Activated CD4-positive, alpha-beta T cell treated with anti-CD3 and anti-CD28 coated beads for 36 hours (primary cell): ENCODE results near the gene NR2F6. TPM values are rescaled to one million over a fixed set of nuclear protein-coding genes. Genes with fewer than 3 reads are reported as not detected.
"Not testable (repeated sequence)": the region's sequence is repeated elsewhere in the genome, so short reads cannot be mapped to it uniquely, and the experiment has no call there.

Experiments used
- ATAC-seq: fragments of 200-7000 bp; cut with Tn5 transposase; one replicate; pipeline ENCODE4 v1.10.0; 2021; ENCODE audit warnings: mild to moderate bottlenecking, moderate library complexity
- CTCF ChIA-PET: fragments of 350-600 bp; sonication (Branson Sonifier 250); formaldehyde crosslinking; loops from one replicate; lab custom pipeline; 2021; ENCODE audit warnings: antibody characterized with exemption; lab: Charles Lee
- POLR2A ChIA-PET: fragments of 350-600 bp; sonication (Branson Sonifier 250); formaldehyde crosslinking; loops from one replicate; lab custom pipeline; 2021; ENCODE audit warnings: antibody characterized with exemption, inconsistent platforms; lab: Charles Lee
- DNase-seq: peaks from one replicate; pipeline ENCODE4 v3.0.0-alpha.2; 2020
- H3K27ac Mint-ChIP-seq: one replicate; pipeline ENCODE4 v1.8.0; 2021; ENCODE audit warnings: mixed read lengths
- H3K27me3 Mint-ChIP-seq: one replicate; pipeline ENCODE4 v1.8.0; 2021; ENCODE audit warnings: mixed read lengths
- H3K36me3 Mint-ChIP-seq: one replicate; pipeline ENCODE4 v1.8.0; 2021; ENCODE audit warnings: low read depth, mixed read lengths
- H3K4me1 Mint-ChIP-seq: one replicate; pipeline ENCODE4 v1.8.0; 2021; ENCODE audit warnings: mixed read lengths
- H3K4me3 Mint-ChIP-seq: one replicate; pipeline ENCODE4 v1.8.0; 2021; ENCODE audit warnings: mild to moderate bottlenecking, moderate library complexity, mixed read lengths
- H3K9me3 Mint-ChIP-seq: one replicate; pipeline ENCODE4 v1.8.0; 2021; ENCODE audit warnings: low read depth, mixed read lengths
- intact Hi-C, 2 experiments: fragments of 100-400 bp; cut with DNase I in 1 of 2; cut with micrococcal nuclease in 1 of 2; formaldehyde crosslinking; loops; one replicate each; pipeline versions ENCODE4 v1.14.2 to v1.15.1; 2022 to 2024; cut with DNase I, micrococcal nuclease
- total RNA-seq, 2 experiments: library from RNA; stranded (reverse); gene quantifications; one replicate each; pipeline ENCODE4 v1.2.3, GENCODE V29; 2021

Gene NR2F6
- total RNA-seq, 2 experiments from 2014 or later: 7.4 to 7.9 TPM

GRCh38 chr19:17282488-17283125, 36.9 kb upstream of the NR2F6 start:
- intact Hi-C loops: loop anchor here (1.0 to 2.0 kb wide), 7 partner anchors 14 to 511 kb away; no protein-coding TSS in a partner anchor
- H3K36me3 Mint-ChIP-seq: peaks cover under 1% of the 10 kb centered on the region
- peak overlapping the region; percentile 59 for H3K27ac Mint-ChIP-seq
- peak; percentile 90 for DNase-seq
- CTCF ChIA-PET: interaction anchor here (0.6 to 6.3 kb wide), 10 partner anchors 10 to 545 kb away, joined by 3 to 45 read pairs (median 3); partner anchors contain the start of genes BABAM1 and MRPL34
- POLR2A ChIA-PET: interaction anchor here (0.6 to 0.7 kb wide), 2 partner anchors 15 to 17 kb away, joined by 3 to 4 read pairs; no protein-coding TSS in a partner anchor
- H3K27me3 Mint-ChIP-seq: peaks cover 3% of the 10 kb centered on the region
- H3K9me3 Mint-ChIP-seq: no peaks in the 10 kb centered on the region
- peaks cover 8% of the 10 kb centered on the region for H3K4me1 Mint-ChIP-seq
- peak; percentile 96 for ATAC-seq
- H3K4me3 Mint-ChIP-seq: peak overlapping the region; percentile 73

- H3K4me1 Mint-ChIP-seq: peaks cover 8% of the 10 kb centered on the region
- H3K4me3 Mint-ChIP-seq: peak within 1 kb of the TSS; percentile 73
- ChIA-PET CTCF (interaction anchor here (0.6 to 6.3 kb wide), 9 partner anchors 11 to 544 kb away, joined by 3 to 45 read pairs (median 3); partner anchors contain the start of genes BABAM1, MRPL34 and OCEL1), POLR2A (interaction anchor here (0.7 to 1.0 kb wide), 2 partner anchors 15 to 16 kb away, joined by 3 to 6 read pairs; partner anchors contain the start of gene BABAM1)
- intact Hi-C loops: loop anchor here (1.0 to 2.0 kb wide), 7 partner anchors 13 to 510 kb away; no protein-coding TSS in a partner anchor
- peaks cover 7% of the 10 kb centered on the region for H3K36me3 Mint-ChIP-seq
- H3K9me3 Mint-ChIP-seq: no peaks in the 10 kb centered on the region
- peak within 1 kb of the TSS; percentile 59 for H3K27ac Mint-ChIP-seq
- ATAC-seq (peak; percentile 14), DNase-seq (peak; percentile 50)
- H3K27me3 Mint-ChIP-seq: peaks cover 3% of the 10 kb centered on the region
These were observed 35.9 kb upstream of the NR2F6 start, which contains the start of gene ANKLE1 for GRCh38 chr19:17281391-17282304. ANKLE1 (plus strand) TSS chr19:17281901; CDS start chr19:17281921, 20 bp downstream.

- CTCF ChIA-PET: interaction anchor here (0.6 to 6.3 kb wide), 2 partner anchors 20 to 567 kb away, joined by 3 to 45 read pairs; no protein-coding TSS in a partner anchor
- intact Hi-C loops: no loop called here
- H3K9me3 Mint-ChIP-seq: no peaks in the 10 kb centered on the region
- H3K27me3 Mint-ChIP-seq: peaks cover 3% of the 10 kb centered on the region
- peaks cover 8% of the 10 kb centered on the region for H3K4me1 Mint-ChIP-seq
- POLR2A ChIA-PET: interaction anchor here (0.7 kb wide), 1 partner anchor 14 kb away, joined by 3 read pairs; no protein-coding TSS in a partner anchor
- H3K27ac Mint-ChIP-seq: no peak overlapping the region
- ATAC-seq (no peak), DNase-seq (no peak)
- H3K36me3 Mint-ChIP-seq: peaks cover 23% of the 10 kb centered on the region
- no peak overlapping the region for H3K4me3 Mint-ChIP-seq
These were observed 33.7 kb upstream of the NR2F6 start for GRCh38 chr19:17279436-17279835.

- Mint-ChIP-seq H3K27me3 (no peaks in the 10 kb centered on the region), H3K27ac (no peak overlapping the region), H3K4me1 (no peaks in the 10 kb centered on the region), H3K4me3 (no peak overlapping the region), H3K36me3 (peaks cover 37% of the 10 kb centered on the region), H3K9me3 (no peaks in the 10 kb centered on the region)
- no peak for DNase-seq
- ChIA-PET CTCF (interaction anchor here (0.6 kb wide), 2 partner anchors 13 to 756 kb away, joined by 3 read pairs; no protein-coding TSS in a partner anchor), POLR2A (no interaction called here)
- ATAC-seq: no peak
- intact Hi-C loops: no loop called here
These were observed 29.9 kb upstream of the NR2F6 start for GRCh38 chr19:17275441-17276175.

- intact Hi-C loops, CTCF ChIA-PET, H3K4me3 Mint-ChIP-seq, H3K27ac Mint-ChIP-seq, H3K4me1 Mint-ChIP-seq, POLR2A ChIA-PET, ATAC-seq, DNase-seq, H3K9me3 Mint-ChIP-seq, H3K27me3 Mint-ChIP-seq: not testable (repeated sequence)
- H3K36me3 Mint-ChIP-seq: peaks cover 39% of the 10 kb centered on the region
These were observed 29.2 kb upstream of the NR2F6 start for GRCh38 chr19:17274892-17275291.

- no peaks in the 10 kb centered on the region for H3K9me3 Mint-ChIP-seq
- H3K27me3 Mint-ChIP-seq: no peaks in the 10 kb centered on the region
- peaks cover 10% of the 10 kb centered on the region for H3K36me3 Mint-ChIP-seq
- POLR2A ChIA-PET: interaction anchor here (0.5 to 0.7 kb wide), 2 partner anchors 63 to 113 kb away, joined by 3 to 8 read pairs; no protein-coding TSS in a partner anchor
- peaks cover 11% of the 10 kb centered on the region for H3K4me1 Mint-ChIP-seq
- no peak for ATAC-seq
- intact Hi-C loops: loop anchor here in 1 of 2 experiments (1.0 to 10.0 kb wide), 4 partner anchors 14 to 1431 kb away; partner anchors contain the start of gene EPS15L1
- CTCF ChIA-PET: interaction anchor here (0.7 to 1.4 kb wide), 2 partner anchors 202 to 935 kb away, joined by 3 to 5 read pairs; partner anchors contain the start of gene RAB3A
- peak overlapping the region; percentile 94 for H3K4me3 Mint-ChIP-seq
- DNase-seq: no peak
- no peak overlapping the region for H3K27ac Mint-ChIP-seq
These were observed 23.0 kb upstream of the NR2F6 start for GRCh38 chr19:17268754-17269153.

GRCh38 chr19:17266975-17267788, 21.5 kb upstream of the NR2F6 start, which contains the start of gene BABAM1:
BABAM1 (plus strand) TSS chr19:17267443; CDS start chr19:17268807, 1,364 bp downstream.
- intact Hi-C loops: loop anchor here (1.0 to 10.0 kb wide), 20 partner anchors 22 to 1430 kb away; partner anchors contain the start of genes HAUS8 (in 2 of the 2), MRPL34 (in 2 of the 2), MYO9B (in 2 of the 2) and OCEL1 (in 2 of the 2)
- Mint-ChIP-seq H3K9me3 (no peaks in the 10 kb centered on the region), H3K27ac (peak within 1 kb of the TSS; percentile 85), H3K4me3 (peak within 1 kb of the TSS; percentile 94), H3K4me1 (peaks cover 11% of the 10 kb centered on the region), H3K36me3 (peaks cover 9% of the 10 kb centered on the region), H3K27me3 (no peaks in the 10 kb centered on the region)
- DNase-seq (peak; percentile 98), ATAC-seq (peak; percentile 96)
- ChIA-PET POLR2A (interaction anchor here (0.5 to 1.8 kb wide), 11 partner anchors 14 to 192 kb away, joined by 3 to 9 read pairs (median 4); partner anchors contain the start of genes ANKLE1, DDA1, HAUS8 and OCEL1), CTCF (interaction anchor here (0.6 to 2.3 kb wide), 21 partner anchors 11 to 897 kb away, joined by 3 to 18 read pairs (median 4); partner anchors contain the start of genes ANKLE1, DDA1, MRPL34 and USE1)

- H3K27ac Mint-ChIP-seq: peak overlapping the region; percentile 85
- intact Hi-C loops: loop anchor here in 1 of 2 experiments (5.0 to 10.0 kb wide), 3 partner anchors 372 to 1429 kb away; partner anchors contain the start of gene EPS15L1
- H3K4me1 Mint-ChIP-seq: peaks cover 11% of the 10 kb centered on the region
- no peaks in the 10 kb centered on the region for H3K9me3 Mint-ChIP-seq
- peaks cover 9% of the 10 kb centered on the region for H3K36me3 Mint-ChIP-seq
- ATAC-seq: no peak
- H3K27me3 Mint-ChIP-seq: no peaks in the 10 kb centered on the region
- POLR2A ChIA-PET: interaction anchor here (0.5 to 1.8 kb wide), 8 partner anchors 15 to 192 kb away, joined by 3 to 6 read pairs (median 4); partner anchors contain the start of genes ANKLE1, DDA1 and HAUS8
- CTCF ChIA-PET: interaction anchor here (0.6 to 2.3 kb wide), 16 partner anchors 11 to 897 kb away, joined by 3 to 18 read pairs (median 4); partner anchors contain the start of genes ANKLE1, DDA1, MRPL34 and USE1
- peak overlapping the region; percentile 94 for H3K4me3 Mint-ChIP-seq
- no peak for DNase-seq
These were observed 20.9 kb upstream of the NR2F6 start for GRCh38 chr19:17266589-17266974.

- Mint-ChIP-seq H3K27ac (no peak overlapping the region), H3K9me3 (no peaks in the 10 kb centered on the region), H3K4me1 (peaks cover 12% of the 10 kb centered on the region), H3K4me3 (no peak overlapping the region), H3K36me3 (peaks cover 3% of the 10 kb centered on the region), H3K27me3 (no peaks in the 10 kb centered on the region)
- DNase-seq (no peak), ATAC-seq (no peak)
- intact Hi-C loops: loop anchor here in 1 of 2 experiments (5.0 to 10.0 kb wide), 3 partner anchors 371 to 1429 kb away; partner anchors contain the start of gene EPS15L1
- POLR2A ChIA-PET: interaction anchor here (1.5 to 1.8 kb wide), 2 partner anchors 15 to 23 kb away, joined by 5 to 6 read pairs; partner anchors contain the start of gene ANKLE1
- CTCF ChIA-PET: interaction anchor here (1.1 to 2.3 kb wide), 5 partner anchors 16 to 120 kb away, joined by 3 to 18 read pairs (median 7); partner anchors contain the start of genes ANKLE1, DDA1 and USE1
These were observed 20.3 kb upstream of the NR2F6 start for GRCh38 chr19:17266026-17266425.
